Trophoblast cell (in vitro differentiated cells and primary cell): ENCODE measurements around the gene PSMD2.

Experiments used
- DNase-seq, 2 donors: peaks; one replicate each; pipeline ENCODE4 v3.0.0-alpha.2; 2016
- H2AFZ ChIP-seq: 2 replicates; pipeline ENCODE4 v1.6.1; 2013; ENCODE audit warnings: low read length, moderate library complexity, mild to moderate bottlenecking; ENCODE audit not compliant: insufficient read depth, poor library complexity
- H2AK5ac ChIP-seq: 2 replicates; pipeline ENCODE4 v1.6.1; 2013; ENCODE audit warnings: mild to moderate bottlenecking, low read length
- H2BK120ac ChIP-seq: 2 replicates; pipeline ENCODE4 v1.6.1; 2013; ENCODE audit warnings: low read length, mild to moderate bottlenecking, moderate library complexity; ENCODE audit not compliant: insufficient read depth, poor library complexity
- H2BK12ac ChIP-seq: 2 replicates; pipeline ENCODE4 v1.6.1; 2013; ENCODE audit warnings: mild to moderate bottlenecking, low read length, moderate library complexity
- H2BK5ac ChIP-seq: 2 replicates; pipeline ENCODE4 v1.6.1; 2013; ENCODE audit warnings: low read length, low read depth, moderate library complexity, mild to moderate bottlenecking; ENCODE audit not compliant: poor library complexity
- H3K14ac ChIP-seq: 2 replicates; pipeline ENCODE4 v1.6.1; 2013; ENCODE audit warnings: mild to moderate bottlenecking, low read length
- H3K18ac ChIP-seq: 2 replicates; pipeline ENCODE4 v1.6.1; 2013; ENCODE audit warnings: mild to moderate bottlenecking, low read length
- H3K23ac ChIP-seq: 2 replicates; pipeline ENCODE4 v1.6.1; 2013; ENCODE audit warnings: low read length
- H3K27ac ChIP-seq: 2 replicates; pipeline ENCODE4 v1.5.1; 2013; ENCODE audit warnings: low read depth, mild to moderate bottlenecking, inconsistent platforms, low read length, moderate library complexity
- H3K27me3 ChIP-seq: 2 replicates; pipeline ENCODE4 v1.6.1; 2013; ENCODE audit warnings: inconsistent platforms, mild to moderate bottlenecking, low read length, moderate library complexity; ENCODE audit not compliant: insufficient read depth
- H3K36me3 ChIP-seq, 2 experiments: 1 replicate in 1 of 2; 2 replicates in 1 of 2; pipeline ENCODE4 v1.6.1; 2013; ENCODE audit warnings: low read length in 2 of 2, mild to moderate bottlenecking in 2 of 2, moderate library complexity in 1 of 2; ENCODE audit not compliant: insufficient read depth in 2 of 2, control insufficient read depth in 1 of 2
- H3K4ac ChIP-seq: 2 replicates; pipeline ENCODE4 v1.6.1; 2013; ENCODE audit warnings: low read depth, mild to moderate bottlenecking, low read length, moderate library complexity
- H3K4me1 ChIP-seq, 2 experiments: 1 replicate in 1 of 2; 2 replicates in 1 of 2; pipeline ENCODE4 v1.6.1; 2013; ENCODE audit warnings: low read length in 2 of 2, mild to moderate bottlenecking in 2 of 2, moderate library complexity in 1 of 2; ENCODE audit not compliant: insufficient read depth in 2 of 2, control insufficient read depth in 1 of 2
- H3K4me2 ChIP-seq: 2 replicates; pipeline ENCODE4 v1.6.1; 2013; ENCODE audit warnings: inconsistent platforms, mild to moderate bottlenecking, low read length, moderate library complexity
- H3K4me3 ChIP-seq: 2 replicates; pipeline ENCODE4 v1.5.1; 2013; ENCODE audit warnings: mild to moderate bottlenecking, low read depth, low read length, inconsistent platforms
- H3K79me1 ChIP-seq: one replicate; pipeline ENCODE4 v1.6.1; 2013; ENCODE audit warnings: low read length
- H3K79me2 ChIP-seq: 2 replicates; pipeline ENCODE4 v1.6.1; 2013; ENCODE audit warnings: low read length, mild to moderate bottlenecking; ENCODE audit not compliant: control insufficient read depth, insufficient read depth, poor library complexity
- H3K9ac ChIP-seq: 2 replicates; pipeline ENCODE4 v1.6.1; 2013; ENCODE audit warnings: mild to moderate bottlenecking, low read length
- H3K9me3 ChIP-seq: 2 replicates; pipeline ENCODE4 v1.6.1; 2013; ENCODE audit warnings: low read depth, mild to moderate bottlenecking, control low read depth, inconsistent platforms, low read length; ENCODE audit not compliant: insufficient read depth
- H4K12ac ChIP-seq: 2 replicates; pipeline ENCODE4 v1.6.1; 2013; ENCODE audit warnings: low read depth, mild to moderate bottlenecking, low read length, moderate library complexity
- H4K8ac ChIP-seq: 2 replicates; pipeline ENCODE4 v1.6.1; 2013; ENCODE audit warnings: low read depth, mild to moderate bottlenecking, low read length, moderate library complexity
- H4K91ac ChIP-seq: one replicate; pipeline ENCODE4 v1.6.1; 2013; ENCODE audit warnings: low read depth, mild to moderate bottlenecking, low read length, moderate library complexity
- whole genome bisulfite sequencing: extraction: QIAGEN DNeasy Blood & Tissue Kit; methylation state at CpG from one replicate; pipeline ENCODE4 v1.1.7; 2013; ENCODE audit warnings: missing lambda C conversion rate; ENCODE audit not compliant: insufficient read length, insufficient coverage; ENCODE audit errors: extremely low coverage; 5-methylcytosine and 5-hydroxymethylcytosine counted together

The PSMD2 gene

GRCh38 chr3:184346480-184347190 lies 47.6 kb downstream of the PSMD2 start:
- no peak overlapping the region for H3K27ac ChIP-seq
- H3K9ac ChIP-seq, result no peak overlapping the region
- no peak overlapping the region for H2AFZ ChIP-seq
- H3K79me2 ChIP-seq, result no peaks in the 10 kb centered on the region
- H3K23ac ChIP-seq, result no peak overlapping the region
- H3K18ac ChIP-seq, result no peak overlapping the region
- H3K79me1 ChIP-seq, result no peaks in the 10 kb centered on the region
- no peaks in the 10 kb centered on the region for H3K9me3 ChIP-seq
- no peaks in the 10 kb centered on the region for H3K27me3 ChIP-seq
- peaks cover 24 to 29% of the 10 kb centered on the region in 2 experiments for H3K36me3 ChIP-seq
- H3K4ac ChIP-seq, result no peak overlapping the region
- DNase-seq, result no peak
- no peak overlapping the region for H4K12ac ChIP-seq
- no peak overlapping the region for H2BK120ac ChIP-seq
- no CpG with 5 or more reads among the region's 20 CpGs for WGBS
- H3K14ac ChIP-seq, result no peak overlapping the region
- H3K4me3 ChIP-seq, result no peak overlapping the region
- no peak overlapping the region for H4K91ac ChIP-seq
- no peak overlapping the region for H3K4me2 ChIP-seq
- no peak overlapping the region for H2AK5ac ChIP-seq
- H3K4me1 ChIP-seq, result no peaks in the 10 kb centered on the region
- H4K8ac ChIP-seq, result no peak overlapping the region
- H2BK5ac ChIP-seq, result no peak overlapping the region
- H2BK12ac ChIP-seq, result no peak overlapping the region

GRCh38 chr3:184347321-184348056 lies 48.4 kb downstream of the PSMD2 start:
- Histone ChIP-seq H3K4me1 (no peaks in the 10 kb centered on the region), H4K12ac (no peak overlapping the region), H3K9me3 (no peaks in the 10 kb centered on the region), H3K4me2 (no peak overlapping the region), H3K18ac (no peak overlapping the region), H3K23ac (no peak overlapping the region), H2BK120ac (no peak overlapping the region), H2AFZ (no peak overlapping the region), H3K4ac (no peak overlapping the region), H3K14ac (no peak overlapping the region), H3K79me1 (no peaks in the 10 kb centered on the region), H3K4me3 (no peak overlapping the region), H2BK5ac (no peak overlapping the region), H2AK5ac (no peak overlapping the region), H3K27ac (no peak overlapping the region), H2BK12ac (no peak overlapping the region), H4K91ac (no peak overlapping the region), H4K8ac (no peak overlapping the region), H3K9ac (no peak overlapping the region), H3K36me3 (peaks cover 25 to 34% of the 10 kb centered on the region in 2 experiments), H3K27me3 (no peaks in the 10 kb centered on the region), H3K79me2 (no peaks in the 10 kb centered on the region)
- no CpG with 5 or more reads among the region's 12 CpGs for WGBS
- no peak for DNase-seq

- Histone ChIP-seq H3K36me3 (peaks cover 22 to 32% of the 10 kb centered on the region in 2 experiments), H3K9me3 (no peaks in the 10 kb centered on the region), H2BK120ac (no peak overlapping the region), H3K18ac (no peak overlapping the region), H3K4me2 (no peak overlapping the region), H3K79me1 (no peaks in the 10 kb centered on the region), H3K14ac (no peak overlapping the region), H2BK12ac (no peak overlapping the region), H4K8ac (no peak overlapping the region), H3K79me2 (no peaks in the 10 kb centered on the region), H2BK5ac (no peak overlapping the region), H3K4me1 (no peaks in the 10 kb centered on the region), H2AFZ (no peak overlapping the region), H4K91ac (no peak overlapping the region), H3K4ac (no peak overlapping the region), H3K9ac (no peak overlapping the region), H3K27ac (no peak overlapping the region), H3K4me3 (no peak overlapping the region), H2AK5ac (no peak overlapping the region), H3K23ac (no peak overlapping the region), H3K27me3 (no peaks in the 10 kb centered on the region), H4K12ac (no peak overlapping the region)
- no peak for DNase-seq
- WGBS, result no CpG with 5 or more reads among the region's 4 CpGs
Observed at GRCh38 chr3:184348057-184348382, 49.0 kb downstream of the PSMD2 start.

- H3K9me3 ChIP-seq, result peaks cover 2% of the 10 kb centered on the region
- no peak overlapping the region for H3K14ac ChIP-seq
- no peak for DNase-seq
- H2AK5ac ChIP-seq, result no peak overlapping the region
- no CpG with 5 or more reads among the region's 10 CpGs for WGBS
- H4K8ac ChIP-seq, result no peak overlapping the region
- H3K36me3 ChIP-seq, result peaks cover 11 to 17% of the 10 kb centered on the region in 2 experiments
- H3K27me3 ChIP-seq, result no peaks in the 10 kb centered on the region
- H3K4me3 ChIP-seq, result no peak overlapping the region
- no peaks in the 10 kb centered on the region for H3K79me2 ChIP-seq
- H3K4me2 ChIP-seq, result no peak overlapping the region
- H3K4ac ChIP-seq, result no peak overlapping the region
- no peak overlapping the region for H4K12ac ChIP-seq
- H2BK120ac ChIP-seq, result no peak overlapping the region
- no peak overlapping the region for H2BK5ac ChIP-seq
- no peaks in the 10 kb centered on the region for H3K79me1 ChIP-seq
- H2AFZ ChIP-seq, result no peak overlapping the region
- no peaks in the 10 kb centered on the region for H3K4me1 ChIP-seq
- H3K9ac ChIP-seq, result no peak overlapping the region
- H3K23ac ChIP-seq, result no peak overlapping the region
- H3K27ac ChIP-seq, result no peak overlapping the region
- H2BK12ac ChIP-seq, result no peak overlapping the region
- H4K91ac ChIP-seq, result no peak overlapping the region
- H3K18ac ChIP-seq, result no peak overlapping the region
Observed at GRCh38 chr3:184349563-184350470, 50.8 kb downstream of the PSMD2 start.
